SK-N-SH treated with all-trans-retinoic acid at 6 μM for 48 hours (cell line): ENCODE data around the gene PRDM15.

Experiments
- ATAC-seq: fragments of 200-7000 bp; cut with Tn5 transposase; 3 replicates; pipeline ENCODE4 v1.9.1; 2020; ENCODE audit warnings: mild to moderate bottlenecking, moderate library complexity
- ARNTL ChIP-seq: fragments of 450-650 bp; formaldehyde crosslinking; IDR thresholded peaks from 2 replicates; pipeline ENCODE4 v1.5.0; 2020; ENCODE audit warnings: low read depth, mild to moderate bottlenecking, moderate library complexity, borderline replicate concordance
- BACH2 ChIP-seq: fragments of 250-450 bp; sonication (Bioruptor Pico); IDR thresholded peaks from 2 replicates; pipeline ENCODE4 v1.9.0; 2021; ENCODE audit warnings: mild to moderate bottlenecking, borderline replicate concordance
- CSDC2 ChIP-seq: fragments of 250-450 bp; sonication (Bioruptor Pico); IDR thresholded peaks from 2 replicates; pipeline ENCODE4 v1.5.0; 2020; ENCODE audit warnings: mild to moderate bottlenecking, moderate library complexity
- ESRRG ChIP-seq: fragments of 250-450 bp; sonication (Bioruptor Pico); IDR thresholded peaks from 2 replicates; pipeline ENCODE4 v1.6.1; 2021; ENCODE audit warnings: mild to moderate bottlenecking
- RARB ChIP-seq: fragments of 250-450 bp; sonication (Bioruptor Pico); IDR thresholded peaks from 2 replicates; pipeline ENCODE4 v1.8.0; 2021; ENCODE audit warnings: mild to moderate bottlenecking, moderate library complexity
- SNAI2 ChIP-seq: fragments of 250-450 bp; sonication (Bioruptor Pico); IDR thresholded peaks from 2 replicates; pipeline ENCODE4 v1.5.0; 2020; ENCODE audit warnings: mild to moderate bottlenecking, moderate library complexity
- TCF4 ChIP-seq: fragments of 250-450 bp; sonication (Bioruptor Pico); IDR thresholded peaks from 2 replicates; pipeline ENCODE4 v1.8.0; 2021; ENCODE audit warnings: mild to moderate bottlenecking, moderate library complexity, borderline replicate concordance
- TOX ChIP-seq: fragments of 250-450 bp; sonication (Bioruptor Pico); IDR thresholded peaks from 2 replicates; pipeline ENCODE4 v1.8.0; 2021; ENCODE audit warnings: mild to moderate bottlenecking, moderate library complexity, borderline replicate concordance
- ZFP3 ChIP-seq: fragments of 250-450 bp; sonication (Bioruptor Pico); IDR thresholded peaks from 2 replicates; pipeline ENCODE4 v1.5.0; 2020; ENCODE audit warnings: mild to moderate bottlenecking, moderate library complexity
- ZFP30 ChIP-seq: fragments of 450-650 bp; formaldehyde crosslinking; IDR thresholded peaks from 2 replicates; pipeline ENCODE4 v1.5.0; 2022; ENCODE audit warnings: mild to moderate bottlenecking, moderate library complexity
- ZNF8 ChIP-seq: fragments of 450-650 bp; formaldehyde crosslinking; IDR thresholded peaks from 2 replicates; pipeline ENCODE4 v1.5.0; 2020; ENCODE audit warnings: mild to moderate bottlenecking, moderate library complexity
- TF ChIP-seq, protein P1 (sequence below): fragments of 250-450 bp; sonication (Bioruptor Pico); IDR thresholded peaks from 2 replicates; pipeline ENCODE4 v1.5.0; 2020; ENCODE audit warnings: mild to moderate bottlenecking, moderate library complexity
- TF ChIP-seq, protein P2 (sequence below): fragments of 250-450 bp; sonication (Bioruptor Pico); IDR thresholded peaks from 2 replicates; pipeline ENCODE4 v1.5.1; 2021; ENCODE audit warnings: mild to moderate bottlenecking, moderate library complexity
- TF ChIP-seq, protein P3 (sequence below): fragments of 250-450 bp; sonication (Bioruptor Pico); IDR thresholded peaks from 2 replicates; pipeline ENCODE4 v1.8.0; 2020; ENCODE audit warnings: mild to moderate bottlenecking, moderate library complexity, borderline replicate concordance
- TF ChIP-seq, protein P4 (sequence below): fragments of 250-450 bp; sonication (Bioruptor Pico); IDR thresholded peaks from 2 replicates; pipeline ENCODE4 v1.8.0; 2021; ENCODE audit warnings: low read depth, mild to moderate bottlenecking, moderate library complexity, borderline replicate concordance

The PRDM15 gene

DNA sequence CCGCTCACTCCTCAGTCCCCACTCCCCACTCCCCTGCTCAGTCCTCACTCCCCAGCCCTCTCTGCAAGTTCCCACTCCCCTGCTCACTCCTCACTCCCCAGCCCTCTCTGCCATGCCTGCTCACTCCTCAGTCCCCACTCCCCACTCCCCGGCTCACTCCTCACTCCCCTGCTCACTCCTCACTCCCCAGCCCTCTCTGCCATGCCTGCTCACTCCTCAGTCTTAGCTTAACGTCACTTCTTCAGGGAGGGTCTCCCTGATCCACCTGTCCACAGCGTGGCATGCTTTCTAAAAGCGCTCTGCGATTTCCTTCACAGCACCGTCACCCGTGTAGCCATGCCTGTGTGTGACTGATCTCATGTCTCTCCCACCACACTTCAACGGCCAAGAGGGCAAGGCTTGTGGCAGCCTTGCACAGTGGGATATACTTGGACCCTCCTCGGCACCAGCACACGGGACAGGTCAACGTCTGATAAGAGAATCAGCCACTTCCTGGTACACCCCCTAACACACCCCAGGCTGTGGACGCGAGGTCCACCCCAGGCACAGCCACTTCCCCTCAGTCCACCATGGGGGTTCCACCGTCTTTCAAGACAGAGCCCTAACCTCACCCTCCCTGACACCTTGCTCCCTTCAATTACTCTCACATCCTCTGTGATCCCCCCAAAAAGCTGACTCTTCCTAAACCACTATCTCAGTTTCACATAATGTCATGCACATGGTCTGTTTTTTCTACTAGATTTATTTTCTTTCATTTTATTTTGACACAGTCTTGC lies 14.0 kb downstream of the PRDM15 start:
- TF ChIP-seq, protein P1, sequence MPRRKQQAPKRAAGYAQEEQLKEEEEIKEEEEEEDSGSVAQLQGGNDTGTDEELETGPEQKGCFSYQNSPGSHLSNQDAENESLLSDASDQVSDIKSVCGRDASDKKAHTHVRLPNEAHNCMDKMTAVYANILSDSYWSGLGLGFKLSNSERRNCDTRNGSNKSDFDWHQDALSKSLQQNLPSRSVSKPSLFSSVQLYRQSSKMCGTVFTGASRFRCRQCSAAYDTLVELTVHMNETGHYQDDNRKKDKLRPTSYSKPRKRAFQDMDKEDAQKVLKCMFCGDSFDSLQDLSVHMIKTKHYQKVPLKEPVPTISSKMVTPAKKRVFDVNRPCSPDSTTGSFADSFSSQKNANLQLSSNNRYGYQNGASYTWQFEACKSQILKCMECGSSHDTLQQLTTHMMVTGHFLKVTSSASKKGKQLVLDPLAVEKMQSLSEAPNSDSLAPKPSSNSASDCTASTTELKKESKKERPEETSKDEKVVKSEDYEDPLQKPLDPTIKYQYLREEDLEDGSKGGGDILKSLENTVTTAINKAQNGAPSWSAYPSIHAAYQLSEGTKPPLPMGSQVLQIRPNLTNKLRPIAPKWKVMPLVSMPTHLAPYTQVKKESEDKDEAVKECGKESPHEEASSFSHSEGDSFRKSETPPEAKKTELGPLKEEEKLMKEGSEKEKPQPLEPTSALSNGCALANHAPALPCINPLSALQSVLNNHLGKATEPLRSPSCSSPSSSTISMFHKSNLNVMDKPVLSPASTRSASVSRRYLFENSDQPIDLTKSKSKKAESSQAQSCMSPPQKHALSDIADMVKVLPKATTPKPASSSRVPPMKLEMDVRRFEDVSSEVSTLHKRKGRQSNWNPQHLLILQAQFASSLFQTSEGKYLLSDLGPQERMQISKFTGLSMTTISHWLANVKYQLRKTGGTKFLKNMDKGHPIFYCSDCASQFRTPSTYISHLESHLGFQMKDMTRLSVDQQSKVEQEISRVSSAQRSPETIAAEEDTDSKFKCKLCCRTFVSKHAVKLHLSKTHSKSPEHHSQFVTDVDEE (CRISPR knock-in tag), result no peak
- TF ChIP-seq, protein P2, sequence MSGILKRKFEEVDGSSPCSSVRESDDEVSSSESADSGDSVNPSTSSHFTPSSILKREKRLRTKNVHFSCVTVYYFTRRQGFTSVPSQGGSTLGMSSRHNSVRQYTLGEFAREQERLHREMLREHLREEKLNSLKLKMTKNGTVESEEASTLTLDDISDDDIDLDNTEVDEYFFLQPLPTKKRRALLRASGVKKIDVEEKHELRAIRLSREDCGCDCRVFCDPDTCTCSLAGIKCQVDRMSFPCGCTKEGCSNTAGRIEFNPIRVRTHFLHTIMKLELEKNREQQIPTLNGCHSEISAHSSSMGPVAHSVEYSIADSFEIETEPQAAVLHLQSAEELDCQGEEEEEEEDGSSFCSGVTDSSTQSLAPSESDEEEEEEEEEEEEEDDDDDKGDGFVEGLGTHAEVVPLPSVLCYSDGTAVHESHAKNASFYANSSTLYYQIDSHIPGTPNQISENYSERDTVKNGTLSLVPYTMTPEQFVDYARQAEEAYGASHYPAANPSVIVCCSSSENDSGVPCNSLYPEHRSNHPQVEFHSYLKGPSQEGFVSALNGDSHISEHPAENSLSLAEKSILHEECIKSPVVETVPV, result no peak
- TF ChIP-seq ARNTL, result no peak
- TF ChIP-seq ESRRG, result no peak
- TF ChIP-seq, protein P3, sequence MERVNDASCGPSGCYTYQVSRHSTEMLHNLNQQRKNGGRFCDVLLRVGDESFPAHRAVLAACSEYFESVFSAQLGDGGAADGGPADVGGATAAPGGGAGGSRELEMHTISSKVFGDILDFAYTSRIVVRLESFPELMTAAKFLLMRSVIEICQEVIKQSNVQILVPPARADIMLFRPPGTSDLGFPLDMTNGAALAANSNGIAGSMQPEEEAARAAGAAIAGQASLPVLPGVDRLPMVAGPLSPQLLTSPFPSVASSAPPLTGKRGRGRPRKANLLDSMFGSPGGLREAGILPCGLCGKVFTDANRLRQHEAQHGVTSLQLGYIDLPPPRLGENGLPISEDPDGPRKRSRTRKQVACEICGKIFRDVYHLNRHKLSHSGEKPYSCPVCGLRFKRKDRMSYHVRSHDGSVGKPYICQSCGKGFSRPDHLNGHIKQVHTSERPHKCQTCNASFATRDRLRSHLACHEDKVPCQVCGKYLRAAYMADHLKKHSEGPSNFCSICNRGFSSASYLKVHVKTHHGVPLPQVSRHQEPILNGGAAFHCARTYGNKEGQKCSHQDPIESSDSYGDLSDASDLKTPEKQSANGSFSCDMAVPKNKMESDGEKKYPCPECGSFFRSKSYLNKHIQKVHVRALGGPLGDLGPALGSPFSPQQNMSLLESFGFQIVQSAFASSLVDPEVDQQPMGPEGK (CRISPR knock-in tag), result no peak
- TF ChIP-seq, all 23 proteins: peak for 0
- ATAC-seq, result no peak

DNA sequence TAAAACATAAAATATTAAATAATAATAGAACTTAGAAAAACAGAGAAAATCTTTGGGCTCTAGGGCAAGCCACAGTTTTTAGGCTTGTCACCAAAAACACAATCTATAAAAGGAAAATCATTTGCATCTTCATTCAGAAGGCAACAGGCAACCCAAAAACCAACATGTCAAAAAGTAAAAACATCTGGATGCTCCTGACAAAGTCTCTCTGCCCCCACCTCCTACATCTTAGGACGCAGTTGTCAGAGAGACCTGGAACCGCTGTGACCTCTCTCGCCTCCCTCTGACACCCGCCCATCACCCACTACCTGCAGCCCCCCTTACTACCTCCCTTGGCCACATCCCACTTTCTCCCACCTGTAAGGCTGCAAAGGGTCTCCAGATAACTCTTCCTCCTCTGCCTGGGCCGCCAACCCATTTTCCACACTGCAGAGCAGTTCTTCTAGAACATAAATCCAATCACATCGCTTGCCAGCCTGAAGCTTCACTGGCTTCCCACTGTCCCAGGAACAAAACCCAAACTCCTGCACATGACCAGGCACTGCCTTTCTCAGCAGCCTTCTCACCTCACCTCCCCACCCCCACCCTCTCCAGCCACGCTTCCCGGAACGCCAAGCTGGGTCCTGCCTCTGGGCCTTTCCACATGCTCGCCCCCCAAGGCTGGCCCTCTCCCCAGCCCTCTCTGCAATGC lies 14.7 kb downstream of the PRDM15 start:
- ATAC-seq, result no peak
- TF ChIP-seq TOX (no peak), ZFP3 (CRISPR knock-in tag) (no peak)
- TF ChIP-seq, protein P4, sequence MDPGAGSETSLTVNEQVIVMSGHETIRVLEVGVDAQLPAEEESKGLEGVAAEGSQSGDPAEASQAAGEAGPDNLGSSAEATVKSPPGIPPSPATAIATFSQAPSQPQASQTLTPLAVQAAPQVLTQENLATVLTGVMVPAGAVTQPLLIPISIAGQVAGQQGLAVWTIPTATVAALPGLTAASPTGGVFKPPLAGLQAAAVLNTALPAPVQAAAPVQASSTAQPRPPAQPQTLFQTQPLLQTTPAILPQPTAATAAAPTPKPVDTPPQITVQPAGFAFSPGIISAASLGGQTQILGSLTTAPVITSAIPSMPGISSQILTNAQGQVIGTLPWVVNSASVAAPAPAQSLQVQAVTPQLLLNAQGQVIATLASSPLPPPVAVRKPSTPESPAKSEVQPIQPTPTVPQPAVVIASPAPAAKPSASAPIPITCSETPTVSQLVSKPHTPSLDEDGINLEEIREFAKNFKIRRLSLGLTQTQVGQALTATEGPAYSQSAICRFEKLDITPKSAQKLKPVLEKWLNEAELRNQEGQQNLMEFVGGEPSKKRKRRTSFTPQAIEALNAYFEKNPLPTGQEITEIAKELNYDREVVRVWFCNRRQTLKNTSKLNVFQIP (CRISPR knock-in tag), result no peak
- TF ChIP-seq, all 23 proteins: peak for 0

DNA sequence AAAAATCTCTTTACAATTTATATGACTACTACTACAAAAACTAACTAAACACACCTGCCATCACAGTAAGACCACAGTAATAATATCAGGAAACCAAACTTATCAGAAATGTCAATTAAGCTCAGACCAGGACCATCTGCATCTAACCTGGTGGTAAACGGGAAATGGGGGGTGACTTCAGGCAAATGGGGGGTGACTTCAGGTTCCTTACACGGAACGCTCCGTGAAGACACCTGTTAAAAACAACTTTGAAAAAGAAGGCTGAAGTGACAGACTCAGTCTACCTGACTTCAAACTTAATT lies 15.8 kb downstream of the PRDM15 start:
- no peak for ATAC-seq
- TF ChIP-seq, protein P2, result no peak
- TF ChIP-seq TCF4 (CRISPR knock-in tag) (no peak), ZNF8 (CRISPR knock-in tag) (no peak), RARB (CRISPR knock-in tag) (no peak), TOX (no peak)
- TF ChIP-seq, protein P3 (CRISPR knock-in tag), result no peak

DNA sequence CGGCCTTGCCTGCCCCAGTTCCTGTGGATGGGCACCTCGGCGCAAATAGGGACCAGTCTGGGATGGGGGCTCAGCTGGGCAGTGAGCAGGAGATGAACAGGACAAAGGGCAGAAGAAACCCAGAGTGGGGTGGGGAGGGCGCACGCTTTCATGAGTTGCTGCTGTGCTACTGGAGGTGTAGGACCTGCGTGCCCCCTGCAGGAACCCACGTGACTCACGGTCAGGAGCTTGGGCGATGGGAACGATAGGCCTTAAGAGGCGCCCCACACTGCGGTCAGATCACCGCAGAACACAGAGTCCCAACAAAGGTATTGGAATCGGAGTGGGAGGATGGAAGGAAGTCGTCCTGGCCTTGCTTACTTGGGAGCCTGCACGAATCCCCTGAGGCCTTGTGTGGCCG lies 17.2 kb downstream of the PRDM15 start:
- no peak for ATAC-seq
- no peak for TF ChIP-seq SNAI2 (CRISPR knock-in tag)
- TF ChIP-seq, protein P4 (CRISPR knock-in tag), result no peak
- TF ChIP-seq, protein P3 (CRISPR knock-in tag), result no peak
- no peak for TF ChIP-seq ZFP30 (CRISPR knock-in tag)
- TF ChIP-seq, protein P1 (CRISPR knock-in tag), result no peak
- no peak for TF ChIP-seq CSDC2 (CRISPR knock-in tag)
- TF ChIP-seq BACH2, result no peak
